Panc1 (cell line): Measurements from ENCODE around the gene GRIK1. TPM values are rescaled to one million over a fixed set of nuclear protein-coding genes. Genes with fewer than 3 reads are reported as not detected.

ENCODE experiments used
- ATAC-seq: fragments of 200-7000 bp; cut with Tn5 transposase; 2 replicates; pipeline ENCODE4 v1.9.1; 2020; ENCODE audit warnings: mild to moderate bottlenecking, moderate library complexity
- BruUV-seq: library from RNA; stranded (reverse); fragments of 400-500 nt; replicated peaks from 2 replicates; lab custom pipeline; 2021; lab: Mats Ljungman, UMichigan
- CTCF ChIA-PET: fragments of 300-600 bp; sonication (Branson Sonifier 250); formaldehyde crosslinking; loops from one replicate; lab custom pipeline; 2022; ENCODE audit warnings: antibody characterized with exemption; lab: Charles Lee
- POLR2A ChIA-PET: fragments of 300-600 bp; sonication (Branson Sonifier 250); formaldehyde crosslinking; loops from one replicate; lab custom pipeline; 2022; ENCODE audit warnings: antibody characterized with exemption; lab: Charles Lee
- DNase-seq: peaks from one replicate; pipeline ENCODE4 v3.0.0-alpha.2; 2010; ENCODE audit warnings: low read depth, low spot score
- H3K27ac ChIP-seq: 2 replicates; pipeline ENCODE4 v1.5.1; 2011; ENCODE audit warnings: mild to moderate bottlenecking, low read length, inconsistent platforms
- H3K27me3 ChIP-seq: fragments of 200-500 bp; sonication (Bioruptor generic); 2 replicates; pipeline ENCODE4 v1.6.0; 2014; ENCODE audit warnings: low read length, inconsistent platforms; ENCODE audit not compliant: control insufficient read depth, insufficient read depth
- H3K36me3 ChIP-seq: fragments of 200-500 bp; sonication (Bioruptor generic); 2 replicates; pipeline ENCODE4 v1.5.1; 2014; ENCODE audit warnings: inconsistent platforms, mild to moderate bottlenecking, low read length, moderate library complexity; ENCODE audit not compliant: control insufficient read depth, insufficient read depth
- H3K4me1 ChIP-seq: 2 replicates; pipeline ENCODE4 v1.5.1; 2011; ENCODE audit warnings: inconsistent platforms, mild to moderate bottlenecking, low read length, moderate library complexity; ENCODE audit not compliant: control insufficient read depth, insufficient read depth
- H3K4me3 ChIP-seq, 2 experiments: 2 replicates each; pipeline ENCODE4 v1.5.1; 2011 to 2012; ENCODE audit warnings: low read depth in 2 of 2, low read length in 2 of 2, mild to moderate bottlenecking in 2 of 2, inconsistent platforms in 1 of 2, moderate library complexity in 1 of 2
- H3K9me3 ChIP-seq: fragments of 200-500 bp; sonication (Bioruptor generic); 2 replicates; pipeline ENCODE4 v1.5.1; 2014; ENCODE audit warnings: low read depth, mild to moderate bottlenecking, inconsistent platforms, low read length, moderate library complexity; ENCODE audit not compliant: control insufficient read depth, insufficient read depth
- POLR2AphosphoS5 ChIP-seq: IDR thresholded peaks from 2 replicates; pipeline ENCODE4 v1.6.1; 2012; ENCODE audit warnings: mild to moderate bottlenecking, low read depth, low read length, moderate library complexity
- SIN3A ChIP-seq: IDR thresholded peaks from 2 replicates; pipeline ENCODE4 v1.6.1; 2012; ENCODE audit warnings: low read depth, mild to moderate bottlenecking, low read length, moderate library complexity, borderline replicate concordance; ENCODE audit not compliant: insufficient read depth
- TCF7L2 ChIP-seq: IDR thresholded peaks from 2 replicates; pipeline ENCODE4 v1.6.1; 2011; ENCODE audit warnings: mild to moderate bottlenecking, low read depth, low read length, inconsistent platforms
- in situ Hi-C: cut with HindIII; loops from 2 replicates; pipeline ENCODE4 v1.10.0; 2016; ENCODE audit warnings: low sequenced_read_pairs, low pct_unique_long_range_greater_than_20kb
- intact Hi-C: fragments of 100-400 bp; cut with micrococcal nuclease; formaldehyde crosslinking; loops from one replicate; pipeline ENCODE4 v1.10.0; 2022; ENCODE audit not compliant: unreplicated experiment
- total RNA-seq: library from RNA; stranded (reverse); gene quantifications from one replicate; pipeline ENCODE4 v1.2.1, GENCODE V29; 2021; ENCODE audit not compliant: unreplicated experiment
- TF ChIP-seq, protein P1 (sequence below), 2 experiments: IDR thresholded peaks; 2 replicates each; pipeline ENCODE4 v1.6.1; 2011 to 2012; ENCODE audit warnings: low read depth in 2 of 2, control low read depth in 1 of 2, low read length in 1 of 2, mild to moderate bottlenecking in 1 of 2, moderate library complexity in 1 of 2; ENCODE audit not compliant: insufficient read depth in 1 of 2
- TF ChIP-seq, protein P2 (sequence below): fragments of 450-650 bp; IDR thresholded peaks from 2 replicates; pipeline ENCODE4 v1.5.1; 2017; ENCODE audit warnings: mild to moderate bottlenecking

Gene GRIK1
- total RNA-seq, 1 experiment from 2014 or later = not detected

DNA sequence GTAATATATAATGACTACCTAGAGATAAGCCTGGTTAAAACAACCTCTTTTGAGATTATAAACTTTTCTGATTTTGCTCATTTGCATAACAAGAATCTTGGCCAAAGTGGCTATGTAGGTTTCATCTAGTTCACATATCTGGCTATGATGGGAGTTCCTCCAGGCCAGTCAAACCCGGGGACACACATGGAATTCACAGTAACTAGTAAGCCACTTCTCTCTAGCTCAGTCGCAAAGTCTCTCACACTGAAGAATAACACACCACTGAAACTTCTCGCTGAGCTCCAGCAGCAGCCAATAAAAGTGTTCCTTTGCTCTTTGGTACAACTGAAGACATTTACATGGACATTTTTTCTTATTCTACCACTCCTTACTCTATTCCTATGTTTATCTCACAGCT lies 36.0 kb upstream of the GRIK1 start:
- CTCF ChIA-PET = no interaction called here
- H3K27me3 ChIP-seq = no peaks in the 10 kb centered on the region
- no peak overlapping the region for H3K4me3 ChIP-seq
- H3K36me3 ChIP-seq = no peaks in the 10 kb centered on the region
- no TSS peak for BruUV-seq
- POLR2A ChIA-PET = no interaction called here
- intact Hi-C loops = no loop called here
- TF ChIP-seq, protein P1, sequence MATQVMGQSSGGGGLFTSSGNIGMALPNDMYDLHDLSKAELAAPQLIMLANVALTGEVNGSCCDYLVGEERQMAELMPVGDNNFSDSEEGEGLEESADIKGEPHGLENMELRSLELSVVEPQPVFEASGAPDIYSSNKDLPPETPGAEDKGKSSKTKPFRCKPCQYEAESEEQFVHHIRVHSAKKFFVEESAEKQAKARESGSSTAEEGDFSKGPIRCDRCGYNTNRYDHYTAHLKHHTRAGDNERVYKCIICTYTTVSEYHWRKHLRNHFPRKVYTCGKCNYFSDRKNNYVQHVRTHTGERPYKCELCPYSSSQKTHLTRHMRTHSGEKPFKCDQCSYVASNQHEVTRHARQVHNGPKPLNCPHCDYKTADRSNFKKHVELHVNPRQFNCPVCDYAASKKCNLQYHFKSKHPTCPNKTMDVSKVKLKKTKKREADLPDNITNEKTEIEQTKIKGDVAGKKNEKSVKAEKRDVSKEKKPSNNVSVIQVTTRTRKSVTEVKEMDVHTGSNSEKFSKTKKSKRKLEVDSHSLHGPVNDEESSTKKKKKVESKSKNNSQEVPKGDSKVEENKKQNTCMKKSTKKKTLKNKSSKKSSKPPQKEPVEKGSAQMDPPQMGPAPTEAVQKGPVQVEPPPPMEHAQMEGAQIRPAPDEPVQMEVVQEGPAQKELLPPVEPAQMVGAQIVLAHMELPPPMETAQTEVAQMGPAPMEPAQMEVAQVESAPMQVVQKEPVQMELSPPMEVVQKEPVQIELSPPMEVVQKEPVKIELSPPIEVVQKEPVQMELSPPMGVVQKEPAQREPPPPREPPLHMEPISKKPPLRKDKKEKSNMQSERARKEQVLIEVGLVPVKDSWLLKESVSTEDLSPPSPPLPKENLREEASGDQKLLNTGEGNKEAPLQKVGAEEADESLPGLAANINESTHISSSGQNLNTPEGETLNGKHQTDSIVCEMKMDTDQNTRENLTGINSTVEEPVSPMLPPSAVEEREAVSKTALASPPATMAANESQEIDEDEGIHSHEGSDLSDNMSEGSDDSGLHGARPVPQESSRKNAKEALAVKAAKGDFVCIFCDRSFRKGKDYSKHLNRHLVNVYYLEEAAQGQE (IDR thresholded peaks at IDR 0.05; ENCODE audit: insufficient read depth in 1 of 2, low read depth in 2 of 2, low read length in 1 of 2) = no peak
- TF ChIP-seq POLR2AphosphoS5 = no peak
- TF ChIP-seq SIN3A = no peak
- TF ChIP-seq, protein P2, sequence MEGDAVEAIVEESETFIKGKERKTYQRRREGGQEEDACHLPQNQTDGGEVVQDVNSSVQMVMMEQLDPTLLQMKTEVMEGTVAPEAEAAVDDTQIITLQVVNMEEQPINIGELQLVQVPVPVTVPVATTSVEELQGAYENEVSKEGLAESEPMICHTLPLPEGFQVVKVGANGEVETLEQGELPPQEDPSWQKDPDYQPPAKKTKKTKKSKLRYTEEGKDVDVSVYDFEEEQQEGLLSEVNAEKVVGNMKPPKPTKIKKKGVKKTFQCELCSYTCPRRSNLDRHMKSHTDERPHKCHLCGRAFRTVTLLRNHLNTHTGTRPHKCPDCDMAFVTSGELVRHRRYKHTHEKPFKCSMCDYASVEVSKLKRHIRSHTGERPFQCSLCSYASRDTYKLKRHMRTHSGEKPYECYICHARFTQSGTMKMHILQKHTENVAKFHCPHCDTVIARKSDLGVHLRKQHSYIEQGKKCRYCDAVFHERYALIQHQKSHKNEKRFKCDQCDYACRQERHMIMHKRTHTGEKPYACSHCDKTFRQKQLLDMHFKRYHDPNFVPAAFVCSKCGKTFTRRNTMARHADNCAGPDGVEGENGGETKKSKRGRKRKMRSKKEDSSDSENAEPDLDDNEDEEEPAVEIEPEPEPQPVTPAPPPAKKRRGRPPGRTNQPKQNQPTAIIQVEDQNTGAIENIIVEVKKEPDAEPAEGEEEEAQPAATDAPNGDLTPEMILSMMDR = no peak
- no peak for TF ChIP-seq TCF7L2
- no peak overlapping the region for H3K27ac ChIP-seq
- in situ Hi-C loops = no loop called here
- H3K4me1 ChIP-seq = no peaks in the 10 kb centered on the region
- no peaks in the 10 kb centered on the region for H3K9me3 ChIP-seq
- DNase-seq (no peak), ATAC-seq (no peak)

DNA sequence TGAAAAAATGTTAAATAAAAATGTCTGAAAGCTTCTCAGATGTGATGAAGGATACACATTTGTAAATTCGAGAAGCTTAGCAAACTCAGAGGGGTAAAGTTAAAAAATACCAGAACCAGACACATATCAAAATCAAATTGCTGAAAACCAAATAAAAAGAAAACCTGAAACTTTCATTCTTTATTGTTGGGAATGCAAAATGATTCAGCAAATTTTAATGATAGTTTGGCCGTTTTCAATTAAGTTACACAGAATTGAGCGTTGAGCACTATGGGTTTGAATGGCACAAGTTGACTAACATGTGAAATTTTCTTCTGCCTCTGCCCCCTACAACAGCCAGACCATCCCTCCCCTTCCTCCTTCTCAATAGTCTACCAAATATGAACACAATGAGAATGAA lies 33.5 kb upstream of the GRIK1 start:
- ChIA-PET POLR2A (no interaction called here), CTCF (no interaction called here)
- in situ Hi-C loops (no loop called here), intact Hi-C loops (no loop called here)
- Histone ChIP-seq H3K4me3 (no peak overlapping the region), H3K27me3 (no peaks in the 10 kb centered on the region), H3K4me1 (no peaks in the 10 kb centered on the region), H3K9me3 (no peaks in the 10 kb centered on the region), H3K27ac (no peak overlapping the region), H3K36me3 (no peaks in the 10 kb centered on the region)
- BruUV-seq = no TSS peak
- TF ChIP-seq SIN3A (no peak), TCF7L2 (no peak), POLR2AphosphoS5 (no peak)
- TF ChIP-seq, protein P2 = no peak
- TF ChIP-seq, protein P1 (IDR thresholded peaks at IDR 0.05; ENCODE audit: insufficient read depth in 1 of 2, low read depth in 2 of 2, low read length in 1 of 2) = no peak
- ATAC-seq = no peak
- DNase-seq = no peak
